ENCODE results near the gene DSC3.

Gene DSC3

GRCh38 chr18:30969670-30970170 lies 72.8 kb downstream of the DSC3 start:
- DNase-seq = no peak

GRCh38 chr18:30967701-30968100 lies 74.8 kb downstream of the DSC3 start:
- DNase-seq = no peak

DNA sequence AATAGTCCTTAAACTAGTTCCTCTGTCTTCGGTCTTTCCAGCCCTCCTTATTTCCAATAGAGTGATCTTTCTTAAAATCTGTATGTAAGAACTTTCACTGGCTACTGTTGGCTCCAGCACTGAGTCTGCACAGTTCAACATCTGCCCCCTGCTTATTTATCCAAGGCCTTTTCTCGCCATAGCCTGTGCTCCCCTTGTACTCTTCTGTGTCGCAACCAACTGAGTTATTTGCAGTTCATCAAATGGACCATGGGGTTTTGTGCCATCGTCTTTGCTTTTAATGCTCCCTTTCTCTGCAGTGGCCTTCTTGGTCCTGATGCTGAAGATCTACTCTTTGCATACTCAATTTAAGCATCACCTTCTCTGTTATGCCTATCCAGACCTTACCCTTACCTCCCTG lies 77.3 kb downstream of the DSC3 start:
- no peak for DNase-seq

DNA sequence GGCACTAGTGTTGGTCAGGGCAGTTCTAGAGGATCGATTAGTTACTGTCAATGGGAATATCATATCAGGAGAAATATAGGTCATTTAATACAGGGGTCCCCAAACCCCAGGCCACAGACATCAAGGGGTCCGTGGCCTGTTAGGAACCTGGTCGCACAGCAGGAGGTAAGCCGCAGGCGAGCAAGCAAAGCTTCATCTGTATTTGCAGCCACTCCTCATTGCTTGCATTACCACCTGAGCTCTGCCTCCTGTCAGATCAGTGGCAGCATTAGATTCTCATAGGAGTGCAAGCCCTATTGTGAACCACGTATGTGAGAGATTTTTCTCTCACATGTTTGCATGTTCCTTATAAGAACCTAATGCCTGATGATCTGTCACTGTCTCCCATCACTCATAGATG lies 81.9 kb downstream of the DSC3 start:
- DNase-seq = no peak

GRCh38 chr18:30957066-30957465 lies 85.5 kb downstream of the DSC3 start:
- peak; percentile 20 for DNase-seq

- DNase-seq = no peak
Observed at GRCh38 chr18:30954262-30954661, 88.3 kb downstream of the DSC3 start.

GRCh38 chr18:30945761-30946160 lies 96.8 kb downstream of the DSC3 start:
- DNase-seq = no peak

DNA sequence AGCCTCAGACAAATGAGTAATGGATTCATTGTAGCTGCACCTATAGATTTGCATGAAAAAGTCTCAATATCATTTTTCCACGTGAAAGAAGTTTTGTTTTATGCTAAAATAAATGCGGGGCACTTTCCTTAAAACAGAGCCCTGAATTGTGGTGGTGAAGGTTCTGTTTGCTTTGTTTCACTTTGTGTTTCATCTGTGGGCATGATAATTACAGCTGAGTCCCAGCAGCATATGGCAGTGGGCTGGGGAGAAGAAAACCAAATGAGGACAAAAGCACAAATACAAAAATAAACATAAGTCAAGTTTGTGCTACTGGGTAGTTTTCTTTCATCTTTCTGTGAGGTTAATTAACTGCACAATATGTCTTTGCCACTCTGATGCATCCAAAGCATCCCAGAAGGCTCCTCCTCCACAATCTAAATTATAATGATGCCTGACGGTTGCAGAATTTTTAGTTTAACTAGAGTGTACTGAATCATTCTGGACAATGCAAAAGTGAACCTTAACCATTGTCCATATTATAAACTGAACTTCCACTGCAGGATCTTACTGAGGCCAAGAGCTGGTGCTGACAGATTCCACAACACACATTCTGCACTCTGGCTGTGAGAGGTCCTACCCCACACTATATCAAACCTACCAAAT lies 97.6 kb downstream of the DSC3 start:
- no peak for DNase-seq

DNA sequence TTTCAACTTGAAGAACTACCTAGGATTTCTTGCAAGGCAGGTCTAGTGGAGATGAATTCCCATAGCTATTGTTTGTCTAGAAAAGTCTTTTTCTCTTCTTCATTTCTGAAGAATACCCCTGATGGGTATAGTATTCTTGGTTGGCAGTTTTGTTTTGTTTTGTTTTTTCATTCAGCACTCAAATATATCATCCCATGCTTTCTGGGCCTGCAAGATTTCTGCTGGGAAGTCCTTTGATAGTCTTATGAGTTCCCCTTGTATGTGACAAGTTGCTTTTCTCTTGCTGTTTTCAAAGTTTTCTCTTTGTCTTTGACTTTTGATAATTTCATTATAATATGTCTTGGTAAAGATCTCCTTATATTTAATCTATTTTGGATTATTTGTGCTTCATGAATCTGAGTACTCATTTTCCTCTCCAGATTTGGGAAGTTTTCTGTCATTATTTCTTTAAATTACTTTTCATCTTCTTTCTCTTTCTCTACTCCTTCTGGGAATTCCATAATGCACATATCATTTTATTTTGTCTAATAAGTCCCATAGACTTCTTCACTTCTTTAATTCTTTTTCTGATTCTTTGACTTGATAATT lies 101.5 kb downstream of the DSC3 start:
- no peak for DNase-seq

All from fibroblast of upper back skin (primary cell).